Measurements from ENCODE around the gene E2F1.

The E2F1 gene

GRCh38 chr20:33687370-33687915, 1.3 kb upstream of the E2F1 start:
- DNase-seq: no peak

- no peak for DNase-seq
Measured at GRCh38 chr20:33686984-33687366, 790 bp upstream of the E2F1 start.

DNA sequence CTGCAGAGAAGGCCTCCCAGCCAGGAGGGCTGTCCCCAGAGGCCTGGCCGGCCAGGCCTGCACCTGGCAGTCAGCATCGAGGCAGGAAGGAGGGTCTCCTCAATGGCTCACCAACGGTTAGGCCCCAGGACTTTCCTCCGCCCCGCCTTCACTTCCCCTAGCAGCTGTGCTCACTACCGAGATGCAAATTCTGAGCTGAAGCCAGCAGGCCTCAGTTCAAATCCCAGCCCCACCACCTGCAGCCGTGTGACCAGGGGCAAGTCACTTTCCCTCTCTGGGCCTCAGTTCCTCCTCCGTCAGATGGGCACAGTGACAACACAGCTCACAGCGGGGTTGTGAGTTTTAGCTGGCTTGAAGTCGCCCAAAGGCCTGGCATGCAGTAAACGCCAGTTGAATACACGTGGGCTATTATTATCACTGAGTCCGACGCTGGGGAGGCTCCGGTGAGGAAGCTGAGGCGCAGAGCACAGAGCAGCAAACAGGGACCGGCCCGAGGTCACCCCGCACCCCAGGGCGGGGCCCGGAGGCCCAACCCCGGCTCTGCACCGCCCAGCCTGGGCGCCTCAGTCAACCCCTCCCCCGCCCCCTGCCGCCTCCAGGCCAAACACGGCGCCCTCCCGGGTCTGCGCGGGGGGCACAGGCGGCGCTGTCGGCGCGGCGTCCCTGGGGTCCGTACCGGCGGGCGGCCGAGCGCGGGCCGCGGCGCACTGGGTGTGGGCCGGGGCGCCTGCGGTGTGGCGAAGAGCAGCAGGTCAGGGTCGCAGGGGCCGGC, 671 bp downstream of the E2F1 start:
- no peak for DNase-seq

- DNase-seq: no peak
Measured at GRCh38 chr20:33684533-33685327, 1.5 kb downstream of the E2F1 start.

DNA sequence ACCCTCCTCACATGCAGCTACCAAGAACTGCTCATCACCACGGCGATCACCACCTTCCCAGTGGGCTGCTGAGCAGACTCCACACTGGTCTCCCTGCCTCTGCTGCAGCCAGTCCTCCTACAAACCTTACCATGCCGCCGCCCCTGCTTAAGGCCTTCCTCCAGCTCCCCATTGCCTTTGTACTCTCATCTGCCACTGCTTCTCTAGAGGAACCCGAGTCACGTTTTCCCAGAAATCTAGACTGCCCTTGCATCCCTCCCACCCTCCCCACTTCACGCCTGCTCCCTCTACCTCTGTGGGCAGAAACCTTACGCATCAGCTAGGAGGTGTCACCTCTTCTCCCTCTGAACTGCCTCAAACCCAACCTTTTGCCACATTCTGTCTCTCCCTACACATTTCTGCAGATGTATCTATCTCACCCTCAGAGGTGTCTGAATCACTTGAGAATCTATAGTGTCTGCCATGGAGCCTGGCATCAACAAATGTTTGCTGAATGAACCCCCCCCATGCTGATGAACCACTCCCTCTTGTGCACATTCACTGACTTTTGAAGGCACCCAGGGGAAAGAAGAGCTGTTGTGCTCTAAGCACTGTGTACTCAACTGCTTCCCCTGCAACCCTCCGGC, 4.3 kb downstream of the E2F1 start:
- no peak for DNase-seq

GRCh38 chr20:33681288-33681687, 4.9 kb downstream of the E2F1 start:
- no peak for DNase-seq

GRCh38 chr20:33680686-33681085, 5.5 kb downstream of the E2F1 start:
- no peak for DNase-seq

- no peak for DNase-seq
Measured at GRCh38 chr20:33679758-33680485, 6.3 kb downstream of the E2F1 start.

DNA sequence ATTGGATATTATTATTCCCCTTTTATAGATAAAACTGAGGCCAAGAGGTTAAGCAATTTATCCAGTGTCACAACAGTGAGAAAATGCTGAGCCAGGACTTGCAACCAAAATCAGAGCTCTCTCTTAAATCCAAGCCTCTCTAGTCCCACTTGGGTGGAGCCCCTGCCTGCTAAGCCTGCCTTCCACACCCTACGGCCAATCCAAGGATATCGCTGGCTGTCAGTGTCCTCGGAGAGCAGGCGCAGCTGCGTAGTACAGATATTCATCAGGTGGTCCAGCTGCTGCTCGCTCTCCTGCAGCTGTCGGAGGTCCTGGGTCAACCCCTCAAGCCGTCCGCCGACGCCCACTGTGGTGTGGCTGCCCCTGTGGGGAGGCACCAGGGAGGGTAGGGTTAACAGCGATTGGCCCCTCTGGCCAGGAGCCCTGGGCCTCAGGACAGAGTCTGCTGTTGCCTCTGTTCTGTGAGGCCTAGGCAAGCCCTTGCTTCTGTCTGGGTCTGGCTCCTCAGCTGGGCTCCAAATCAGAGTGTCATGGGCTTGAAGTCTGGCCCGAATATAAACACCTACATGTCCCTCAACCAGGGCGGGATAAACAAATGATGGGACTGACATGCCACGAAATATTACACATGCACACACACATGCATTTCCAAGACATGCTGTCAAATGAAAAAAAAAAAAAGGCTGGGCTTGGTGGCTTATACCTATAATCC, 8.0 kb downstream of the E2F1 start:
- no peak for DNase-seq

GRCh38 chr20:33676652-33677645, 9.2 kb downstream of the E2F1 start:
- DNase-seq: no peak

- DNase-seq: no peak
Measured at GRCh38 chr20:33676121-33676520, 10.1 kb downstream of the E2F1 start.

DNA sequence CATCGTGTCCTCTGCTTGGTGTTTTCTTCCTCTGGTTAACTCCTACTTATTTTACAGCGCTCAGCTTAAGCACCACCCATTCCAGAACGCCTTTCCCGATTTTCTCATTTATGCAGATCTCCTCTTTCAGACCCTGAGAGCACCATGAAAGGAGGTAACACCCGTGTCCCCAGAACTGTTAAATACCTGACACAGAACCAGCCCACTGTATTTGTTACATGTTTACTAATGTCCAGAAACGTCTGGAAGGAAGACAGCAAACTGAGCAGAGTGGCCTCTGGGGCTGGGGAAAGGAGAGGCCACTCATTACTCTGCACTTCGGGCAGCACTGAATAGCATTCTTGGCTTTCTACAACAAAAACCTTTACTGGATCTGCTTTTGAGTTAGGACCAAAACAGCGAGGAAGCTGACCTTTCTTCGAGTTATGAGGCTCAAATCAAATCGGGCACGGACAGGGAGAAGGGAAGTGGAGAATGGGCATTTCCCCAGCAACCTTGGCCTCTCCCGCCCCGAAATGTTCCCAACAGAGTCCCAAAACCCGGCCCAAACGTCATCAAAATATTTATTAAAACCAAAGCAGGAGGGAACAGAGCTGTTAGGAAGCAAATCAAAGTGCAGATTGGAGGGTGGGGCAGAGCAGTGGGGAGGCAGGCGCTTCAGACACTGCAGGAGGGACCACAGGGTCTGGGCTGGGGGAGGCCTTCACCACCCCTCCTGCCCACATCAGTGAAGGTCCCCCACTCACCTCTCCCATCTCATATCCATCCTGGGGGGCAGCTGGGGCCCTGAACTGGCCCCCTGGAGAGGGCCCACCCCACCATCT, 10.8 kb downstream of the E2F1 start:
- DNase-seq: no peak

GRCh38 chr20:33674294-33675135, 11.7 kb downstream of the E2F1 start, which contains the start of gene NECAB3:
Gene NECAB3, minus strand, starts transcription at chr20:33674428. Its CDS starts 76 bp downstream, at chr20:33674352.
- no peak for DNase-seq

- no peak for DNase-seq
Measured at GRCh38 chr20:33673410-33674293, 12.5 kb downstream of the E2F1 start.

- DNase-seq: no peak
Measured at GRCh38 chr20:33673114-33673409, 13.1 kb downstream of the E2F1 start.

DNA sequence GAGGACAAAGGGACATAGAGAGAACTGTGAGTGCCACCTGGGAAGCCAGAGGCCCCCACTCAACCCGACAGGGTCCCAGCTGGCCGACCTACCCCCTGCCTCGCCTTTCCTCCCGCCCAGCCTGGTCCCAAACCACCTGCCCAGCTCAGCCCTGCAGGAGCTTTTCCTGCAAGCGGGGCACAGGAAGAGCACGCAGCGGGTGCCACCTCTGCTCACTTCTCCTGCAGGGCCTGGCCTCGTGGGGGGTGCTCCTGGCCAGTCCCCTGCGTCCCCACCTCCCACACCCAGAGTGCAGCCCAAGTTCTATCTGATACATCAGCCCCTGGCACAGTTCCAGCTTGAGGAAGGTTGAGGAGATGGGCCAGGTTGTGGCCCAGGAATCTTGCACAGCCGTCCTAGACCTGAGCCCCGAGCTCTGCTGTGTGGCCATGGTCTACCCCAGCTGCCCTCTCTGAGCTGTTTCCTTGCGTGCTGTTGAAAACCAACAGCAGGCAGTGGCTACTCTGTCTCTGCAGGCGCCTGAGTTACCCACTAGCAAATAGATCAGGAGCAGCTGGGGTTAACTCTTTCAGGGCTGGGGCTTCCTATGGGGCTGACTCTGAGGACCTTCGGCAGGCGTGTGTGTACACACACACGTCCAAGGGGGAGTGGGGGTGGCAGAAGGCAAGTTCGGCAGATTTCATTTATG, 13.6 kb downstream of the E2F1 start:
- DNase-seq: no peak

DNA sequence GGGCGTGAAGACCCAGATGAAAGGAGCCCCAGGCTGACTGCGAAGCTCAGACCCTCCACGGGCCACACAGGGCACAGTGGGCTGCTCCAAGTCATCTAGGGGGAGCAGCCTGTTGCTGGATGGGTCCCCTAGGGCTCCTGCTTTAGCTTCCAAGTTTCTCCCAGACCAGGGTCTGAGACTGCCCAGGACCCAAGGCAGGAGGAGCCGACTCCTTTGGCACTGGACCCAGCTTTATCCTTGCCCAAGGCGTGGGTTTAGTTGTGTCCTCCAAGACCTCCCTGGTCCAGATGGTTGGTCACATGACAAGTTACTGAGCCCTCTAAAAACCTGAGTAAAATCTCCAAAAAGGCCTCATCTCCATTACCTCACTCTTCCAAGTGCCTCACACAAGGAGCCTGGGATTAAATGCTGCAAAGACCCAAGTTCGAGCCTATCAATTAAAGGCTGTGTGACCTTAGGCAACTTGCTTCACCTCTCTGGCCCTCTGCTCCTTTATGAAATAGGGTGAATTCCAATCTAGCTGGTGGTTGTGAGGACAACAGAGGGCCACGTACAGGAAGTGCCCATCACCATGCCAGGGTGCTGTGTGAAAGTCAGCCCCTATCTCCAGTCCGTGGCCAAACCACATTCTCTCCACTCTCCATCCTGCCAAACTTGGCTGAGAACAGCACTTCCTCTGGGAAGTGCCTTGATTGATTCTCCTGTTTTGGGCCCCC, 14.5 kb downstream of the E2F1 start:
- no peak for DNase-seq
